ENCODE measurements around the gene AKR1C2.
"Not testable (repeated sequence)": the region's sequence is repeated elsewhere in the genome, so short reads cannot be mapped to it uniquely, and the experiment has no call there.

AKR1C2 gene

GRCh38 chr10:4944841-4945240, 58.8 kb downstream of the AKR1C2 start:
- Histone ChIP-seq H3K4me1 (ENCODE audit: insufficient read depth, low read length) (peaks cover 29% of the 10 kb centered on the region), H3K9me3 (ENCODE audit: insufficient read depth, low read depth, low read length) (no peaks in the 10 kb centered on the region), H3K36me3 (ENCODE audit: insufficient read depth, low read depth, low read length) (no peaks in the 10 kb centered on the region), H3K4me3 (ENCODE audit: low read length) (peak overlapping the region; percentile 31; the same call in 1 of the 2 replicates), H3K27ac (ENCODE audit: low read length) (no peak overlapping the region), H3K27me3 (ENCODE audit: insufficient read depth, low read length) (no peaks in the 10 kb centered on the region; the same call in 1 of the 2 replicates), H3K9ac (ENCODE audit: low read depth, low read length) (no peak overlapping the region)

GRCh38 chr10:4943821-4944220, 59.8 kb downstream of the AKR1C2 start:
- Histone ChIP-seq H3K36me3 (ENCODE audit: insufficient read depth, low read depth, low read length) (no peaks in the 10 kb centered on the region), H3K9me3 (ENCODE audit: insufficient read depth, low read depth, low read length) (no peaks in the 10 kb centered on the region), H3K4me3 (ENCODE audit: low read length) (no peak overlapping the region), H3K27me3 (ENCODE audit: insufficient read depth, low read length) (no peaks in the 10 kb centered on the region; the same call in 1 of the 2 replicates), H3K27ac (ENCODE audit: low read length) (no peak overlapping the region), H3K9ac (ENCODE audit: low read depth, low read length) (no peak overlapping the region), H3K4me1 (ENCODE audit: insufficient read depth, low read length) (peaks cover 29% of the 10 kb centered on the region)

GRCh38 chr10:4943416-4943815, 60.2 kb downstream of the AKR1C2 start:
- H3K27me3 ChIP-seq (ENCODE audit: insufficient read depth, low read length); H3K4me3 ChIP-seq (ENCODE audit: low read length); H3K36me3 ChIP-seq (ENCODE audit: insufficient read depth, low read depth, low read length); H3K9me3 ChIP-seq (ENCODE audit: insufficient read depth, low read depth, low read length); H3K27ac ChIP-seq (ENCODE audit: low read length); H3K9ac ChIP-seq (ENCODE audit: low read depth, low read length): not testable (repeated sequence)
- H3K4me1 ChIP-seq (ENCODE audit: insufficient read depth, low read length), result peaks cover 29% of the 10 kb centered on the region

GRCh38 chr10:4942931-4943330, 60.7 kb downstream of the AKR1C2 start:
- not testable (repeated sequence) for H3K27ac ChIP-seq (ENCODE audit: low read length); H3K9me3 ChIP-seq (ENCODE audit: insufficient read depth, low read depth, low read length); H3K9ac ChIP-seq (ENCODE audit: low read depth, low read length); H3K27me3 ChIP-seq (ENCODE audit: insufficient read depth, low read length); H3K36me3 ChIP-seq (ENCODE audit: insufficient read depth, low read depth, low read length); H3K4me3 ChIP-seq (ENCODE audit: low read length)
- peaks cover 29% of the 10 kb centered on the region for H3K4me1 ChIP-seq (ENCODE audit: insufficient read depth, low read length)

GRCh38 chr10:4941540-4942330, 61.9 kb downstream of the AKR1C2 start:
- no peak overlapping the region for H3K9ac ChIP-seq (ENCODE audit: low read depth, low read length)
- no peak overlapping the region for H3K27ac ChIP-seq (ENCODE audit: low read length)
- H3K9me3 ChIP-seq (ENCODE audit: insufficient read depth, low read depth, low read length), result no peaks in the 10 kb centered on the region
- no peak overlapping the region for H3K4me3 ChIP-seq (ENCODE audit: low read length)
- peaks cover 23% of the 10 kb centered on the region; the same call in 1 of the 2 replicates for H3K4me1 ChIP-seq (ENCODE audit: insufficient read depth, low read length)
- H3K27me3 ChIP-seq (ENCODE audit: insufficient read depth, low read length), result no peaks in the 10 kb centered on the region
- H3K36me3 ChIP-seq (ENCODE audit: insufficient read depth, low read depth, low read length), result no peaks in the 10 kb centered on the region

- not testable (repeated sequence) for H3K27me3 ChIP-seq (ENCODE audit: insufficient read depth, low read length); H3K9me3 ChIP-seq (ENCODE audit: insufficient read depth, low read depth, low read length); H3K27ac ChIP-seq (ENCODE audit: low read length); H3K4me3 ChIP-seq (ENCODE audit: low read length); H3K9ac ChIP-seq (ENCODE audit: low read depth, low read length); H3K36me3 ChIP-seq (ENCODE audit: insufficient read depth, low read depth, low read length)
- H3K4me1 ChIP-seq (ENCODE audit: insufficient read depth, low read length), result peaks cover 19% of the 10 kb centered on the region; the same call in 1 of the 2 replicates
Measured at GRCh38 chr10:4940909-4941308, 62.7 kb downstream of the AKR1C2 start.

- not testable (repeated sequence) for H3K27me3 ChIP-seq (ENCODE audit: insufficient read depth, low read length); H3K4me3 ChIP-seq (ENCODE audit: low read length); H3K9me3 ChIP-seq (ENCODE audit: insufficient read depth, low read depth, low read length); H3K27ac ChIP-seq (ENCODE audit: low read length); H3K36me3 ChIP-seq (ENCODE audit: insufficient read depth, low read depth, low read length); H3K9ac ChIP-seq (ENCODE audit: low read depth, low read length)
- peaks cover 18% of the 10 kb centered on the region; the same call in 1 of the 2 replicates for H3K4me1 ChIP-seq (ENCODE audit: insufficient read depth, low read length)
Measured at GRCh38 chr10:4940073-4940428, 63.6 kb downstream of the AKR1C2 start.

GRCh38 chr10:4939224-4940072, 64.2 kb downstream of the AKR1C2 start:
- H3K9ac ChIP-seq (ENCODE audit: low read depth, low read length), result no peak overlapping the region
- H3K27me3 ChIP-seq (ENCODE audit: insufficient read depth, low read length), result no peaks in the 10 kb centered on the region
- no peak overlapping the region for H3K27ac ChIP-seq (ENCODE audit: low read length)
- no peak overlapping the region for H3K4me3 ChIP-seq (ENCODE audit: low read length)
- peaks cover 14% of the 10 kb centered on the region; the same call in 1 of the 2 replicates for H3K4me1 ChIP-seq (ENCODE audit: insufficient read depth, low read length)
- H3K36me3 ChIP-seq (ENCODE audit: insufficient read depth, low read depth, low read length), result no peaks in the 10 kb centered on the region
- H3K9me3 ChIP-seq (ENCODE audit: insufficient read depth, low read depth, low read length), result no peaks in the 10 kb centered on the region

All from iPS-20b (cell line).